Testis (tissue), 2 donors: ENCODE results near the gene SNTG2.

Source experiments
- CTCF ChIP-seq, 3 experiments: fragments of 450-650 bp in 2 of 3; fragments of 200-600 bp in 1 of 3; sonication (generic) in 1 of 3; IDR thresholded peaks; one replicate each; pipeline ENCODE4 v1.5.1; 2016 to 2019; ENCODE audit warnings: antibody characterized with exemption in 3 of 3, mild to moderate bottlenecking in 2 of 3, moderate library complexity in 1 of 3
- POLR2A ChIP-seq: fragments of 450-650 bp; IDR thresholded peaks from one replicate; pipeline ENCODE4 v1.6.1; 2017; ENCODE audit warnings: antibody characterized with exemption, mild to moderate bottlenecking, moderate library complexity

GRCh38 chr2:1374287-1374686 lies 423.6 kb downstream of the SNTG2 start:
- TF ChIP-seq CTCF (IDR thresholded peaks at IDR 0.05) = no peak
- TF ChIP-seq POLR2A = no peak
